GM19455 (cell line): ENCODE measurements around the gene PTPN3.

Experiments
- ATAC-seq: cut with Tn5 transposase; IDR thresholded peaks from one replicate; pipeline ENCODE4 v1.9.1; 2021; ENCODE audit not compliant: unreplicated experiment

PTPN3 gene

DNA sequence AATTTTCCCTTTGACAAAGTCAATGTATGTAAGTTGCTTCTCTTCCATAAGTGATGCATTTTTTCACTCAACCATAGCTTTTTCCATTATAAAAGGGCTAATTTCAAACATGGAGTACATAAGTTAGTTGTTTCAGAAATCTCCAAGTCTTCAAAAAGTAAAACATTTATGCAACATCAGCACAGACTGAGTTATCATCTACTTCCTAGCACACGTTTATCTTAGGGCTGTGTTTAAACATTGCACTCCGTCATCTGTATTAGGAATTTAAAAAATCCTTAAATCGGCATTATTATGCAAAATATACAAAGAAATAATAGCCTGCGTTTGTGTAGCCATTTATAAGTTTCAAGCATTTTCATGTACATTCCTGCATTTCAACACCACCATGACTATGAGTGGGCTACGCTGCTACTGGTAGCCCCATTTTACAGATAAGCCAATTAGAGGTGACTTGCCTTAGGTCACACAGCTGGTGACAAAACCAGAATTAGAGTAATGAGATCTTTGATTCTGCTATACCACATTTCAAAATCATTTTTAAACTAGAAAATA is 43.4 kb downstream of the PTPN3 start:
- ATAC-seq = no peak

- ATAC-seq = no peak
Measured at GRCh38 chr9:109454041-109454440, 44.1 kb downstream of the PTPN3 start.

GRCh38 chr9:109453210-109453842 is 44.8 kb downstream of the PTPN3 start:
- ATAC-seq = no peak

DNA sequence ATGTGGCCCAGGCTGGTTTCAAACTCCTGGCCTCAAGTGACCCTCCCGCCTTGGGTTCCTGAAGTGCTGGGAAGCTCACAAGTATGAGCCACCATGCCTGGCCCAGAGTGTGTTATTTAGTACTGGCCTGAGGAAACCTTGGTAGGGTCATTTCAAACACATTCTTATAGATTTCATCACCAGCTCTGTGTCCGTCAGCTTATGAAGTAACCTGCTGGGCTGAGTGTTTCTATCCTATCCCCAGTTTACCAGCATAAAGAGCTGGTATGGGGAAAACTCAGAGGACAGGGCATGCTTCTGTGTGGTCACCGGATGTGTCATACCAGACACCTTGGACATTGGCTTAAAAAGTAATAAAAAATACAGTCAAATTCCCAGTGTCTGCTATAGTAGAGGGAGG is 45.3 kb downstream of the PTPN3 start:
- ATAC-seq = no peak

DNA sequence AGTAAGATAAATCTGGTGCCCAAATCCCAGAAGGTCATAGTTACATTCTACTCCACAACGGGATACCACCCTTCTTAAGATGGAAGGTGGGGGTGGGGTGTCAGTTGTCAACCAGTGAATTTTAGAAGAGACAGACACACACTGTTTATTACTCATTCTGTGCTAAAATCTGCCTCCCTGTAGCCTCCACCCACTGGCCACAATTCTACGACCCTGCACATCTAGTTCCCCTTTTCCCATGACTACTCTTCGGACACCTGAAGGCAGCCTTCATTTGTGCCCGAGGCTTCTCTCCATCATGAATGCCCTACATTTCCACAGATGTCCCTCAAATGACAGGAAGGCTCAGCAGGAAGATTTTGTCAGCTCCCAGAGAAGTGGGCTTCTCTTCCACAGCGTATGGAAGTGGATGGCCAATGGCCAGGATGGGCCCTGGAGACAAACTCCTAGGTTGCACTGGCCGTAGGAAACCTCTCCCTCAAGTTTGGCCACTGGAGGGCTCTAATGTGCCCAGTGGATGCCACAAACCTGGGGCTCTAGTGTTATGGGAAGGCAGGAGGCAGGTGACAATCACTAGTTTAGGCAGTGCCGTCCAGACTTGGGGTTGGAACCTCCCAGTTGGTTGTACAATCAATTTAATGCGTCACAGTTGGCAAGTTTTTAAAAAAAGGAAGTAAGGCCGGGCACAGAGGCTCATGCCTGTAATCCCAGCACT is 46.6 kb downstream of the PTPN3 start:
- no peak for ATAC-seq

GRCh38 chr9:109450346-109450745 is 47.8 kb downstream of the PTPN3 start:
- ATAC-seq = no peak

DNA sequence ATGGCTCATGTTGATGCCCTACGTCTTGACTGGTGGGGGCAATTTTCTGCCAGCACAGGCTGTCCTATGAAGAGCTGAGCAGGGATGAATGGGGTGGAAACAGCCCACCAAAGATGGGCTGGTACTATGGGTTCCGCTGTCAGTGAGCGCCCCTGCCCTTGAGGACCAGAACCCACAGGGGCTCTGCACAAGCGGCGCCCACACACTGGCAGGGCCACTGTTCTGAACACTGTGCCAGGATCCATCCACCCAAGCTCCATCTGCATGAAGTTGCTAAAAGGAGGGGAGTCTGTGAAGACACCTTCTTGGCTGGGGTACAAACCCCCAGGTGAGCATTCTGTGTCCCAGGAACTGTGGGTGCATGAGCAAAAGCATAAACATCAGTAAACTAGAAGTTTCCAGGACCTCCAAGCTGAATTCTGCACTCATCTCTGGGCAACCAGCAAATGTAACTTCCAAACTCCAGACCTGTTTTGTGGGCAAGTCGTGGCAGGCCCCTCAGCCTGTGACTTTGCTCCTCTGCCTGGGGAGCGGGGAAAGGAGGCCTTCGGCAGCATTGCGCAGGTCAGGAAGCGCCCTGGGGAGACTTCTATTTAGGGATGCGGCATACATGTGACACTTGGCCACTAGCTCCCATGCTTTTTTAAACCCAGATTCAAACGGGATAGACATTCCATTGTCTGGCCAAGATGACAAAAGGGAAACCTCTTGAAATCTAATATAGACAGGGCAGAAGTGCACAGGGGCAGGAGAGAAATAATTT is 48.9 kb downstream of the PTPN3 start:
- ATAC-seq = no peak

GRCh38 chr9:109448223-109448622 is 49.9 kb downstream of the PTPN3 start:
- ATAC-seq = no peak

DNA sequence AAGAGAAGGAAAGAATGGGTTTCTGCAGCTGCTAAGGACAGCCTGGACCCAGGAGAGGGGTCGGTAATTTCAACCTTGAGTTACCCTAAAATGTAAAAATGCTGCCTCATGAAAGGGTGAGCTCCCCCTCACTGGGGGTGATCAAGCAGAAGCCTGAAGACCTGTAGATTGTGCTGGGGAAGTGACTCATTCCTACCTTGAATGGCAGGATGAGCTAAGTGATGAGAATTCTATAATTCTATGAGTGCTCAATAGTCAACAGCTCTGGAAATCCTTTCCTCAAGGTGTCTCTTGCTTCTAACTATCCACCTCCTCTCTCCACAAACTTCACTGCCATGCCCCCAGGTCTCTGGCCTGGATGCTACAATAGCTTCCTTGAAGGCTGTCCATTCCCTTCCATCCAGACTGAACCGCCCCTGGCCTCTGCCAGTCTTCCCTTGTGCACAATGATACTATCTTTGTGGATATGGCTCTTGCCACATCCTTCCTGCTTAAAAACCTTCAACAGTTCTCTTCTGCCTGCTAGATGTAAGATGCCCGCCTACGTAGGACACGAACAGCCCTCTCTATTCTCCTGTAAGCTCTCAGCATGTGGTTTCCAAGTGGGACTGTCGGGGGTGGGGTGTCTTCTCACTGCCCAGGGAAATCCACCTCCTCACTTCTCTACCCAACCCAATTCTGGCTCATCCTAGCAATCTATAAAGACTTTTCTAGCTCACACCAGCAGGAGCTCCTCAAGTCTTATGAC is 50.6 kb downstream of the PTPN3 start:
- no peak for ATAC-seq

DNA sequence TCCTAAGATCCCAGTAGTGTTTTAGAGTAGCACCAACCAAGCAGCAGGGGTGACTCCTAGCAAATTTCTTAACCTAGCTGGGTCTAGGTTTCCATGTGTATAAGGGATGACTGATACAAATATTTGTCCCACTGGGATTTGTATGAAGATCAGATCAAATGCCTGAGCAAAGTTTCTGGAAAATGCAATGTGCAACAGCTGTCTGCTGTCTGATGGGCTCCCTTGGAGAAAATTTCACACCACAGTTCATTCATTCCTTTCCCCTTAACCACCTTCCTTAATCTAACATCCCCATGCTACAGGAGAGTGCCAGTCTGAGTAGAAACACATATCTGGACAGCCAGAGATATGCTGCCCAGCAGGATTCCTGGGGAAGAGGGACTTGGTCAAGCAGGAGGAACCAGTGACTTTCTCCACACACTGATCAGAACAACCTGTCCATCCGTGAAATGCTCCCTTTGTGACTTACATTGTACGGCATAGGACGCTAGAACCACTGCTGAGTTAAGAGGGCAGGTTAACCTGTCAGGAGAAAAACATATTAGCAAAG is 53.3 kb downstream of the PTPN3 start:
- no peak for ATAC-seq

DNA sequence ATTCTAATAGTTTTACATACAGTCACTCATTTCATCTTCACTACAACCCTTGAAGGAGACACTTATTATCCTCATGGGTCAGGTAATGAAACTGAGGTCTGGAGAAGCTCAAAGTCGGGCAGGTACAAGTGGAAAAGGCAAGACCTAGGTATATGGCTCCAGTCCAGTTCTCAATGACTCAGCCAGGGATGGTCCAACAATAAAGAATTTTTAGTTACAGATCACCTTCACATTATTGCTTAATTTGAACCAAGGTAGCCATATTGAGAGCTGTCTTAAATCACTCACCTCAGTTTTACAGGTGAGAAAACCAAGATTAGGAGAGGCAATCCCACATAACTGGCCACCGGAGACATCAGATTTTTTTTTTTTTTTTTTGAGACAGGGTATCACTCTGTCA is 55.4 kb downstream of the PTPN3 start:
- no peak for ATAC-seq

DNA sequence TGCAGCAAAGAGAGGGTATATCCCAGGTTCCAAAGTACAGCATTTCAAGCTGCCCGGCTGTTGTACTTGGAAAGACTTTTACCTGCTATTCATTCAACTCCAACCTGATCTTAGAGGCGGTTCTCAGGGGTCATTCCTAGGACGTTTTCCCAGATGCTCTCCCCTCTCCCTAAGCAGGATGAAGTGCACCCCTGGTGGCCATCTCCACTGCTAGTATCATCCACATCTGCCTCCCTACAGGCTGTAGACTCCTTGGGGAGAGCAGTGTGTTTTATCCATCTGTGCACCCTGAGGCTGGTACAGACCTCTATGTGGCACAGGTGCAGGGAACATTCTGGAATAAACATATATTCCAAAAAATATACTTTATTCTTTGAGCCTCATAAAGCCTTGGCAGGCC is 56.8 kb downstream of the PTPN3 start:
- ATAC-seq = no peak

DNA sequence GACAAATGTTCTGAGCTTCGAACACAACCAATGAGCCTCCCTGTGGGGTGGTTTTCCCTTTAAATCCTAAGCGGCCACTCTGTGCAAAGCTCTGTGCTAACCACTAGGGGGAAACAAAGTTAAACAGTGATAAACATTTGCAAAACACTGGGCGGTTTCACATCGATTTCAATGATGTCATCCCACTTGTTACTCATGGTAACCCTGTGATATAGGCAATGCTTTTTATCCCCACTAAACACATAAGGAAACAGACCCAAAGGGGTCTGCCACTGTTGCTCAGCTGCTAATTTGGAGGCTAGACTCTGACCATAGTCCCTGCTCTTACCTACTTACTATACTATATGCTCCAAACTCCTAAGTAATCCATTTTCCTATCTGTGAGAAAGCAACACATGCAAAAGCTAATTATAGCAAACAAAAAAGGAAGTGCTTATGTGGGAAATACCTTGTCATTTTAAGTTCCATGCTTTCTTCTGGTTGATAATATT is 57.3 kb downstream of the PTPN3 start:
- ATAC-seq = peak; percentile 96

- peak; percentile 27 for ATAC-seq
Measured at GRCh38 chr9:109440117-109440515, 58.0 kb downstream of the PTPN3 start.

- no peak for ATAC-seq
Measured at GRCh38 chr9:109439378-109440116, 58.6 kb downstream of the PTPN3 start.

- ATAC-seq = no peak
Measured at GRCh38 chr9:109437286-109437685, 60.8 kb downstream of the PTPN3 start.

- ATAC-seq = no peak
Measured at GRCh38 chr9:109436071-109436470, 62.0 kb downstream of the PTPN3 start.

DNA sequence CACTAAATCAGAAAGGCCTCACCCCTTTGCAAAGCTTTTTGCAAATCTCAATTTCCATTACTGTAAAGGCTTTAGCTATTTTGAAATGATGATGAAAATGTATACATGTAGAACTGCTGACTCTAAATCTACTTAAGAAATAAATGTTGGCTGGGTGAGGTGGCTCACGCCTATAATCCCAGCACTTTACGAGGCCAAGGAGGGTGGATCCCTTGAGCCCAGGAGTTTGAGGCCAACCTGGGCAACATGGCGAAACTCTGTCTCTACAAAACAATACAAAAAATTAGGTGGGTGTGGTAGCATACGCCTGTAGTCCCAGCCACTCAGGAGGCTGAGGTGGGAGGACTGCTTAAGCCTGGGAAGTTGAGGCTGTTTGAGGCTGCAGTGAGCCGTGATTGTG is 64.6 kb downstream of the PTPN3 start:
- no peak for ATAC-seq

DNA sequence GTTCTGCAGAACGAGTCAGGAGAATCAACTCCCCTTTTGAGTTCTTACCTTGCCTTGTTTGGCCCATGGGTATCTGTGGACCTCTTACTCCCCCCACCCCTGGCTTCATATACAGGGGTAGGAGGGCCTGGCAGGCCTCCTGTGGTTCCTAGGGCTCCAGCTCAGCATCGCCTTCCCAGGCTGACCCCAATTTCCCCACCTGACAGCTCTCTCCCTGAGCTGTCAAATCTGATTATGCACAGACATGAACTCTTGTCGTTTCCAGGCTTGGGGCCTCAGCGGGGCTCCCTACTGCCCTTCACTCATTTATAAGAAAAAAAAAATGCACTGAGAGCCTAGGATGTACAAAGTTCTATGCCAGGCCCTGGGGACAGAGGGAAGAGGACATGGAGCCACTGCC is 67.9 kb downstream of the PTPN3 start:
- no peak for ATAC-seq

DNA sequence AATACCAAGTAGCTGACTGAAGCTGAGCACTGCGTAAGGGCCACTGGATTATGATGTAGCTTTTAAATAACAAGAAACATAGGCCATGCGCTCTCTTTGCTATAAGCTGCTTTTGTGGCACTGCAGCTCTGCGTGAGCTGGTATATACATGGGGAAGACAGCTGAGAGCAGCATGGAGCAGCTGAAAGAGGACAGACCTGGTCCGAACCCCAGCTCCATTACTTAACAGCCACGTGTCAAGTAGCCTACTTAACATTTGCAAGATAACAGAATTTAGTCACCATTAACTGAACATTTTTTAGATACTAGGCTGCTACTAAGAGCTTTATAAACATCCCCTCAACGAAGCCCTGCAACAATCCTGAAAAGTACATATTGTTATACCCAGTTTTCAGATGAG is 69.3 kb downstream of the PTPN3 start:
- ATAC-seq = no peak
